ENCODE data around the gene ADCY4.
"Not testable (repeated sequence)": the region's sequence is repeated elsewhere in the genome, so short reads cannot be mapped to it uniquely, and the experiment has no call there.

ADCY4 gene

GRCh38 chr14:24378327-24378726 is 43.5 kb upstream of the ADCY4 start:
- peaks cover 19% of the 10 kb centered on the region for H3K4me1 ChIP-seq (ENCODE audit: insufficient read depth, insufficient read length)

GRCh38 chr14:24377657-24378056 is 42.8 kb upstream of the ADCY4 start:
- no peaks in the 10 kb centered on the region for H3K27me3 ChIP-seq (ENCODE audit: insufficient read depth, insufficient read length)
- DNase-seq (ENCODE audit: low read depth, low spot score) = no peak
- H3K9ac ChIP-seq (ENCODE audit: insufficient read length, low read depth) = no peak overlapping the region
- peaks cover 12% of the 10 kb centered on the region for H3K36me3 ChIP-seq (ENCODE audit: insufficient read depth, insufficient read length, low read length)
- no peaks in the 10 kb centered on the region for H3K9me3 ChIP-seq (ENCODE audit: insufficient read depth, low read length)
- H3K4me1 ChIP-seq (ENCODE audit: insufficient read depth, insufficient read length) = peaks cover 19% of the 10 kb centered on the region
- TF ChIP-seq YY1 (IDR thresholded peaks at IDR 0.05; ENCODE audit: insufficient read depth, insufficient read length) = no peak
- H3K4me3 ChIP-seq (ENCODE audit: insufficient read length, low read depth) = no peak overlapping the region

More at GRCh38 chr14:24378327-24378726, 43.5 kb upstream of the ADCY4 start:
- TF ChIP-seq YY1 (IDR thresholded peaks at IDR 0.05; ENCODE audit: insufficient read depth, insufficient read length) = no peak
- no peak for TF ChIP-seq ZNF274 (IDR thresholded peaks at IDR 0.05; ENCODE audit: low read depth, low read length)
- TF ChIP-seq SUZ12 (IDR thresholded peaks at IDR 0.05; ENCODE audit: extremely low read depth, insufficient read depth, insufficient read length) = no peak
- DNase-seq (ENCODE audit: low read depth, low spot score) = no peak
- Histone ChIP-seq H3K9me3 (ENCODE audit: insufficient read depth, low read length) (no peaks in the 10 kb centered on the region), H3K4me3 (ENCODE audit: insufficient read length, low read depth) (no peak overlapping the region), H3K36me3 (ENCODE audit: insufficient read depth, insufficient read length, low read length) (peaks cover 7% of the 10 kb centered on the region), H3K27me3 (ENCODE audit: insufficient read depth, insufficient read length) (no peaks in the 10 kb centered on the region), H3K9ac (ENCODE audit: insufficient read length, low read depth) (no peak overlapping the region)

- peaks cover 19% of the 10 kb centered on the region for H3K4me1 ChIP-seq (ENCODE audit: insufficient read depth, insufficient read length)
- H3K9ac ChIP-seq (ENCODE audit: insufficient read length, low read depth) = no peak overlapping the region
- H3K36me3 ChIP-seq (ENCODE audit: insufficient read depth, insufficient read length, low read length) = peaks cover 15% of the 10 kb centered on the region
- no peak for TF ChIP-seq ZNF274 (IDR thresholded peaks at IDR 0.05; ENCODE audit: low read depth, low read length)
- TF ChIP-seq SUZ12 (IDR thresholded peaks at IDR 0.05; ENCODE audit: extremely low read depth, insufficient read depth, insufficient read length) = no peak
- TF ChIP-seq YY1 (IDR thresholded peaks at IDR 0.05; ENCODE audit: insufficient read depth, insufficient read length) = no peak
- DNase-seq (ENCODE audit: low read depth, low spot score) = no peak
- H3K4me3 ChIP-seq (ENCODE audit: insufficient read length, low read depth) = no peak overlapping the region
- H3K27me3 ChIP-seq (ENCODE audit: insufficient read depth, insufficient read length) = no peaks in the 10 kb centered on the region
- H3K9me3 ChIP-seq (ENCODE audit: insufficient read depth, low read length) = no peaks in the 10 kb centered on the region
Measured at GRCh38 chr14:24377126-24377525, 42.3 kb upstream of the ADCY4 start.

- H3K9me3 ChIP-seq (ENCODE audit: insufficient read depth, low read length) = no peaks in the 10 kb centered on the region
- H3K36me3 ChIP-seq (ENCODE audit: insufficient read depth, insufficient read length, low read length) = peaks cover 15% of the 10 kb centered on the region
- no peak for DNase-seq (ENCODE audit: low read depth, low spot score)
- TF ChIP-seq YY1 (IDR thresholded peaks at IDR 0.05; ENCODE audit: insufficient read depth, insufficient read length) = no peak
- no peak for TF ChIP-seq SUZ12 (IDR thresholded peaks at IDR 0.05; ENCODE audit: extremely low read depth, insufficient read depth, insufficient read length)
- no peak for TF ChIP-seq ZNF274 (IDR thresholded peaks at IDR 0.05; ENCODE audit: low read depth, low read length)
- no peak overlapping the region for H3K9ac ChIP-seq (ENCODE audit: insufficient read length, low read depth)
- no peak overlapping the region for H3K4me3 ChIP-seq (ENCODE audit: insufficient read length, low read depth)
- peaks cover 19% of the 10 kb centered on the region for H3K4me1 ChIP-seq (ENCODE audit: insufficient read depth, insufficient read length)
- no peaks in the 10 kb centered on the region for H3K27me3 ChIP-seq (ENCODE audit: insufficient read depth, insufficient read length)
Measured at GRCh38 chr14:24376448-24377070, 41.7 kb upstream of the ADCY4 start.

GRCh38 chr14:24372701-24373416 is 38.0 kb upstream of the ADCY4 start:
- Histone ChIP-seq H3K9me3 (ENCODE audit: insufficient read depth, low read length) (no peaks in the 10 kb centered on the region), H3K9ac (ENCODE audit: insufficient read length, low read depth) (no peak overlapping the region), H3K27me3 (ENCODE audit: insufficient read depth, insufficient read length) (no peaks in the 10 kb centered on the region), H3K4me3 (ENCODE audit: insufficient read length, low read depth) (no peak overlapping the region), H3K4me1 (ENCODE audit: insufficient read depth, insufficient read length) (peaks cover 7% of the 10 kb centered on the region), H3K36me3 (ENCODE audit: insufficient read depth, insufficient read length, low read length) (peaks cover 15% of the 10 kb centered on the region)
- TF ChIP-seq SUZ12 (IDR thresholded peaks at IDR 0.05; ENCODE audit: extremely low read depth, insufficient read depth, insufficient read length) = no peak
- TF ChIP-seq YY1 (IDR thresholded peaks at IDR 0.05; ENCODE audit: insufficient read depth, insufficient read length) = no peak
- TF ChIP-seq ZNF274 (IDR thresholded peaks at IDR 0.05; ENCODE audit: low read depth, low read length) = no peak
- no peak for DNase-seq (ENCODE audit: low read depth, low spot score)

- not testable (repeated sequence) for H3K9ac ChIP-seq (ENCODE audit: insufficient read length, low read depth); DNase-seq (ENCODE audit: low read depth, low spot score)
Measured at GRCh38 chr14:24371605-24372004, 36.7 kb upstream of the ADCY4 start.

GRCh38 chr14:24370748-24371147 is 35.9 kb upstream of the ADCY4 start:
- no peaks in the 10 kb centered on the region for H3K9me3 ChIP-seq (ENCODE audit: insufficient read depth, low read length)
- peaks cover 15% of the 10 kb centered on the region for H3K36me3 ChIP-seq (ENCODE audit: insufficient read depth, insufficient read length, low read length)
- TF ChIP-seq YY1 (IDR thresholded peaks at IDR 0.05; ENCODE audit: insufficient read depth, insufficient read length) (no peak), ZNF274 (IDR thresholded peaks at IDR 0.05; ENCODE audit: low read depth, low read length) (no peak)
- no peak overlapping the region for H3K4me3 ChIP-seq (ENCODE audit: insufficient read length, low read depth)
- H3K4me1 ChIP-seq (ENCODE audit: insufficient read depth, insufficient read length) = peaks cover 2% of the 10 kb centered on the region
- DNase-seq (ENCODE audit: low read depth, low spot score) = no peak
- no peak overlapping the region for H3K9ac ChIP-seq (ENCODE audit: insufficient read length, low read depth)
- no peaks in the 10 kb centered on the region for H3K27me3 ChIP-seq (ENCODE audit: insufficient read depth, insufficient read length)

More at GRCh38 chr14:24371605-24372004, 36.7 kb upstream of the ADCY4 start:
- H3K4me1 ChIP-seq (ENCODE audit: insufficient read depth, insufficient read length); H3K27me3 ChIP-seq (ENCODE audit: insufficient read depth, insufficient read length); H3K4me3 ChIP-seq (ENCODE audit: insufficient read length, low read depth); H3K9me3 ChIP-seq (ENCODE audit: insufficient read depth, low read length): not testable (repeated sequence)
- peaks cover 15% of the 10 kb centered on the region for H3K36me3 ChIP-seq (ENCODE audit: insufficient read depth, insufficient read length, low read length)

All from NT2/D1 (cell line).